ENCODE data around the gene TSPAN18. TPM values are rescaled to one million over a fixed set of nuclear protein-coding genes. Genes with fewer than 3 reads are reported as not detected.

The TSPAN18 gene
- total RNA-seq, 1 experiment from 2014 or later, result 13.3 TPM

DNA sequence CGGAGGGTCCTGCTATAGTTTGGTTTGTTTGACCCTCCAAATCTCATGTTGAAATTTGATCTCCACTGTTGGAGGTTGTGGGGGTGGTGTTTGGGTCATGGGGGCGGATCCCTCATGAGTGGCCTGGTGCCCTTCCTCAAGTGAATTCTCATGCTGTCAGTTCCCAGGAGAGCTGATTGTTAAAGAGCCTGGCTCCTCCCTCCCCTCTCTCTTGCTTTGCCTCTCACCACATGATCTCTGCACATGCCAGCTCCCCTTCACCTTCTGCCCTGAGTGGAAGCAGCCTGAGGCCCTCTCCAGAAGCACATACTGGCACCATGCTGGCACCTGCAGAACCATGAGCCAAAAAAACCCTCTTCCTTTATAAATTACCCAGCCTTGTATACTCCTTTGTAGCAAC is 7.1 kb downstream of the TSPAN18 start:
- DNase-seq (ENCODE audit: low spot score), result no peak
- in situ Hi-C loops (cut with HindIII; ENCODE audit: low sequenced_read_pairs), result no loop called here

GRCh38 chr11:44734843-44735381 is 8.2 kb downstream of the TSPAN18 start:
- in situ Hi-C loops (cut with HindIII; ENCODE audit: low sequenced_read_pairs), result no loop called here
- no peak for DNase-seq (ENCODE audit: low spot score)

- no peak for DNase-seq (ENCODE audit: low spot score)
- in situ Hi-C loops (cut with HindIII; ENCODE audit: low sequenced_read_pairs), result no loop called here
Observed at GRCh38 chr11:44736791-44737190, 10.0 kb downstream of the TSPAN18 start.

GRCh38 chr11:44737245-44738085 is 10.7 kb downstream of the TSPAN18 start:
- no peak for DNase-seq (ENCODE audit: low spot score)
- in situ Hi-C loops (cut with HindIII; ENCODE audit: low sequenced_read_pairs), result no loop called here

GRCh38 chr11:44738791-44739190 is 12.0 kb downstream of the TSPAN18 start:
- DNase-seq (ENCODE audit: low spot score), result peak; percentile 56
- in situ Hi-C loops (cut with HindIII; ENCODE audit: low sequenced_read_pairs), result no loop called here

- in situ Hi-C loops (cut with HindIII; ENCODE audit: low sequenced_read_pairs), result no loop called here
- no peak for DNase-seq (ENCODE audit: low spot score)
Observed at GRCh38 chr11:44740967-44741366, 14.2 kb downstream of the TSPAN18 start.

GRCh38 chr11:44741976-44742375 is 15.2 kb downstream of the TSPAN18 start:
- no peak for DNase-seq (ENCODE audit: low spot score)
- in situ Hi-C loops (cut with HindIII; ENCODE audit: low sequenced_read_pairs), result no loop called here

- in situ Hi-C loops (cut with HindIII; ENCODE audit: low sequenced_read_pairs), result no loop called here
- no peak for DNase-seq (ENCODE audit: low spot score)
Observed at GRCh38 chr11:44742508-44743246, 15.9 kb downstream of the TSPAN18 start.

GRCh38 chr11:44743326-44743725 is 16.6 kb downstream of the TSPAN18 start:
- in situ Hi-C loops (cut with HindIII; ENCODE audit: low sequenced_read_pairs), result no loop called here
- DNase-seq (ENCODE audit: low spot score), result no peak

DNA sequence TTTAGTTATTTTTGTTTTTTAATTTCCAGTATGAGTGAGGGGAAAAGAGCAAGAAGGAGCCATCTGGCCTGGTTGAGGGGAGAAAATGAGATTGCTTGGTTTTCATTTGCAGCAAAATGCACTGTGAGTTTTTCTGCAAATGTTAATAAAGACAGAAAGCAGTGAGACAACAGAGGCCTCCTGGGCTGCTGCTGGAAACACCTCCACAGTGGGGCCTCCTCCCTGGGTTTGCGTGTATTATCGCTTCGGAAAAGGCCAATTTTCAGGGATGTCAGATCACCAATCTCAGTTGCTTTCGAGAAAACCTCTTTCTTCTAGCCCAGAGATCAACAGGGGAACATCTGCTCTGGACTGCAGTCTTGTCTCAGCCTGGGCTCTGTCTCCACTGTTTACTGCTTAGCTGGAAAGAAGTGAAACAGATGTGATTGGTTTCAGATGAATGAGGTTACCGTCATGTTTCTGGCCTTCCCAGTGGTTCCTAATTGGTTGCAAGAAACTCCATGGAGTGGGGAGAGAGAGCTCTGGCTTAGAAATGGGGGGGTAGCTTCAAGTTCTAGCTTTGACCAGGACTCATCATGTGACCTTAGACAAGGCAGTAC is 17.3 kb downstream of the TSPAN18 start:
- DNase-seq (ENCODE audit: low spot score), result no peak
- in situ Hi-C loops (cut with HindIII; ENCODE audit: low sequenced_read_pairs), result no loop called here

DNA sequence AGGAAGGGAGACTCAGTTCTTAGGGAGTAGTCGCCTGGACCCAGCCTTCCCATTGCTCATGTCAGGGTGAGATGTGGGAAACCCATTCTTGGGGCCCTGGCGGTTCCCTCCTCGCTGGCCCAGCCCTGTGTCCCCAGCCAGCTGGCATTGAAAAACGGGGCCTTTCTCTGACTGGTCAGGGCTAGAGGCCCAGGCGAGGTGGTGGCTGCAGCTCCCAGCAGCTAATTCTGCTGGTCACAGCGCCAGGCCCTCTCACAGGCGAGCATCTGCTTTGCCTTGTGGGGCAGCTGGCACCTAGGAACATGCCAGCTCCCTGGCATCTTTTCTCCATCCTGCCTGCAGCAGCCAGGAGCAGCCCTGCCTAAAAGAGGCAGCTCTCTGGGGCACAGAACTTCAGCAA is 20.1 kb downstream of the TSPAN18 start:
- in situ Hi-C loops (cut with HindIII; ENCODE audit: low sequenced_read_pairs), result no loop called here
- DNase-seq (ENCODE audit: low spot score), result peak; percentile 95

DNA sequence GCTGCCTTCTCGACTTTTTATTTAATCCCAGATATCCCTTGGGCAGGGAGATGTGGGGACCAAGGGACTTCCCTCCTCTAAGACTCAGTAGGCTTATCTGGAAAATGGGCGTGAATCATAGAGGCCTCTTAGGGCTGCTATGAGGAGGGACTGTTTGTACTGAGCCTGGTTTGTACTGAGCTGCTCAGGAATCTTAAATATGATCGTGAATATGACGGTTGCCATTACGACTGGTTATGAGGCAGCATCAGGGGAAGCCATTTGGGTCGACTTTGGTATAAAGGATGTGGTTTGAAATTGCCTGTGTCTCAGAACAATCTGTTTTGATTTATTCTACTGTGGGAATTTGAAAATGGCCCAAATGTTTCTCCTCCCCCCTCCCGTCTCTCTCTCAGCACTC is 20.6 kb downstream of the TSPAN18 start:
- no peak for DNase-seq (ENCODE audit: low spot score)
- in situ Hi-C loops (cut with HindIII; ENCODE audit: low sequenced_read_pairs), result no loop called here

GRCh38 chr11:44747836-44748235 is 21.1 kb downstream of the TSPAN18 start:
- no peak for DNase-seq (ENCODE audit: low spot score)
- in situ Hi-C loops (cut with HindIII; ENCODE audit: low sequenced_read_pairs), result no loop called here

DNA sequence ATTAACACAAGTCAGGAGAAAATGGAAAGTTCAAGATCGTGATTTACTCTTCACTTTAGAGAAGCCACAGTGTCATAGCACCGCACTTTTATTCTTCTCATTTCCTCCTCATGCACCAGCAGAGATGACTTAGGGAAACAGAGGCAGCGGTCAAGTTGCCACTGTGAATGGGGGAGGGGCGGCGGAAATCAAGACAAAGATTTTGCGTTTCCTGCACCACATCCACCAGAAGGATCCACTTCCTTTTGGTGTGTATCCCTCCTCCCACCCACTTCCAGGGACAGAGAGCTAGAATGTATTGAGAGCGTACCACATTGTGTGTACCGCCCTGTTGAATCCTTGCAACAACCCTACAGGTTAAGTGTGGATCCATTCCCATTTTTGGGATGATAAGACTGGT is 21.8 kb downstream of the TSPAN18 start:
- no peak for DNase-seq (ENCODE audit: low spot score)
- in situ Hi-C loops (cut with HindIII; ENCODE audit: low sequenced_read_pairs), result no loop called here

GRCh38 chr11:44749189-44749588 is 22.4 kb downstream of the TSPAN18 start:
- in situ Hi-C loops (cut with HindIII; ENCODE audit: low sequenced_read_pairs), result no loop called here

DNA sequence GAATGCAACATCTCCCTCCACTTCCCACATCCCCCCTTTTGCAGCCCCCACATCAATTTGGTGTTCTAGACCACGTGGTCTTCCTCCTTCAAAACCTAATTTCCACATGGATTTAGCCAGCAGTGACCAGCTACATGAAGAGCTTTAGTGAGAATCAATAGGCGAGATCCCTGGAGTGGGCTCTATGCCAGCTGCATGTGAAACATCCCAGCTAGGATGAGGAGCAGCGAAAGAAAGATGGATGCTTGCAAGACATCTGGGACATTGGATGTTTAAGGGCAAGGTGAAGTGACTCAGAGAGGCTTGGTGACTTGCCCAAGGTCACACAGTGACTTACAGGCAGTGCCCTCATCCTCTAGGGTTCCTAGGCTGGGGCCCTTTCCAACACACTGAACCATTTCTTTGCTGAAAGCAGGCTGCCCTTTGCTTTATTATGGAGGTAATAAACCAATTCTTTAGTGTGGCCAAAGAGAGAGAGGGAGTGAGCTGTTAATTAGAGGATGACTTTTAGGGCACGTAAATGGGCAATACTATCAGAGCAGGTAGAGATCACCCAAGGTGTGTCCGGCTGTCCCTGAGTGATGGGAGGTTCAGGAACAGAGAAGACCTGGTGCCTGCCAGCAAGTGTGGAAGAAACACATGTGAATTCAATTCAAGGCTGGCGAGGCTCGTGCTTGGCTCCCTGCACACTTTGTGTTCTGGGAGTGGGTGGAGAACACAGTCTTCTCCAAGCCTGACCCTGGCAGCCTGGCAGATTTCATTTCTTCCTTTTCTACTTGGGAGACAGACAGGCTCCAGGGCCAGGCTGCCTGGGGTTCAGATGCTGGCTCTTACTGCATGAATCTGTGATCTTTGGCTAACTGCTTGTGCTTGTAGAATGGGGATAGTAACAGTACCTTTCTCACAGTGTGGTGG is 24.0 kb downstream of the TSPAN18 start:
- in situ Hi-C loops (cut with HindIII; ENCODE audit: low sequenced_read_pairs), result no loop called here
- DNase-seq (ENCODE audit: low spot score), result peak; percentile 83

More at GRCh38 chr11:44749189-44749588, 22.4 kb downstream of the TSPAN18 start:
- no peak for DNase-seq (ENCODE audit: low spot score)

DNA sequence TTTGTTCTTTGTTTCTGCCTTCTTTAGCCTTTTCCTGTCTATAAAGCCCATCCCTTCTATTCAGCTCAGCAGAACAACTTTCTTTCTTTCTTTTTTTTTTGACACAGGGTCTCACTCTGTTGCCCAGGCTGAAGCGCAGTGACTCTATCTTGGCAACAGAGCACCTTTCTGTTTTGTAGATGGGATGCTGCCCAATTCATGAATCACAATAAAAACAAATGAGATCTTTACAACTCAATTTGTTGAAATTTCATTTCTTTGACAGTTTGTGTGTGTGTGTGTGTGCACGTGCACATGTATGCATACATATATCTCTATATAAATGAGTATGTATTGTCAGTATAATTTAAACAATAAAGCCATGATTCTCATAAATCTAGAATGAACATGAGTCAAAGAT is 25.5 kb downstream of the TSPAN18 start:
- DNase-seq (ENCODE audit: low spot score), result no peak
- in situ Hi-C loops (cut with HindIII; ENCODE audit: low sequenced_read_pairs), result no loop called here

- in situ Hi-C loops (cut with HindIII; ENCODE audit: low sequenced_read_pairs), result no loop called here
- no peak for DNase-seq (ENCODE audit: low spot score)
Observed at GRCh38 chr11:44752713-44753112, 26.0 kb downstream of the TSPAN18 start.

Data from G401 (cell line).